Measurements from ENCODE around the gene FLVCR2.

DNA sequence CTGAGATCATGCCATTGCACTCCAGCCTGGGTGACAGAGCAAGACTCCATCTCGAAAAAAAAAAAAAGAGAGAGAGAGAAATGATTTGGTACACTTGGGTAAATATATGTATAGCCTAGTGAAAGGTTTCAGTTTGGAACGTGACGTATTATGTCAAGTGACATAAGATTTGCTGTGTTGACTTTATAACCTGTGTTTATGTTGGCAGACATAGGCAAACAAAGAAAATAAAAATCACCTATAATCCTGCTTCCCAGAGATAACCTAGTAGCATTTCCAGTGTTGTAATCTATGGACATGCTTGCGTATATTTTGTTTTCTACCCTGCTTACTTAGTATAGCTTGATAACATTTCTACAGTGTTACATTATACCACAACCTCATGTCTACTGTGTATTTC, 65.6 kb downstream of the FLVCR2 start:
- TF ChIP-seq, protein P1, sequence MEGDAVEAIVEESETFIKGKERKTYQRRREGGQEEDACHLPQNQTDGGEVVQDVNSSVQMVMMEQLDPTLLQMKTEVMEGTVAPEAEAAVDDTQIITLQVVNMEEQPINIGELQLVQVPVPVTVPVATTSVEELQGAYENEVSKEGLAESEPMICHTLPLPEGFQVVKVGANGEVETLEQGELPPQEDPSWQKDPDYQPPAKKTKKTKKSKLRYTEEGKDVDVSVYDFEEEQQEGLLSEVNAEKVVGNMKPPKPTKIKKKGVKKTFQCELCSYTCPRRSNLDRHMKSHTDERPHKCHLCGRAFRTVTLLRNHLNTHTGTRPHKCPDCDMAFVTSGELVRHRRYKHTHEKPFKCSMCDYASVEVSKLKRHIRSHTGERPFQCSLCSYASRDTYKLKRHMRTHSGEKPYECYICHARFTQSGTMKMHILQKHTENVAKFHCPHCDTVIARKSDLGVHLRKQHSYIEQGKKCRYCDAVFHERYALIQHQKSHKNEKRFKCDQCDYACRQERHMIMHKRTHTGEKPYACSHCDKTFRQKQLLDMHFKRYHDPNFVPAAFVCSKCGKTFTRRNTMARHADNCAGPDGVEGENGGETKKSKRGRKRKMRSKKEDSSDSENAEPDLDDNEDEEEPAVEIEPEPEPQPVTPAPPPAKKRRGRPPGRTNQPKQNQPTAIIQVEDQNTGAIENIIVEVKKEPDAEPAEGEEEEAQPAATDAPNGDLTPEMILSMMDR (IDR thresholded peaks at IDR 0.05; ENCODE audit: insufficient read depth, low read length): no peak
- TF ChIP-seq, protein P2, sequence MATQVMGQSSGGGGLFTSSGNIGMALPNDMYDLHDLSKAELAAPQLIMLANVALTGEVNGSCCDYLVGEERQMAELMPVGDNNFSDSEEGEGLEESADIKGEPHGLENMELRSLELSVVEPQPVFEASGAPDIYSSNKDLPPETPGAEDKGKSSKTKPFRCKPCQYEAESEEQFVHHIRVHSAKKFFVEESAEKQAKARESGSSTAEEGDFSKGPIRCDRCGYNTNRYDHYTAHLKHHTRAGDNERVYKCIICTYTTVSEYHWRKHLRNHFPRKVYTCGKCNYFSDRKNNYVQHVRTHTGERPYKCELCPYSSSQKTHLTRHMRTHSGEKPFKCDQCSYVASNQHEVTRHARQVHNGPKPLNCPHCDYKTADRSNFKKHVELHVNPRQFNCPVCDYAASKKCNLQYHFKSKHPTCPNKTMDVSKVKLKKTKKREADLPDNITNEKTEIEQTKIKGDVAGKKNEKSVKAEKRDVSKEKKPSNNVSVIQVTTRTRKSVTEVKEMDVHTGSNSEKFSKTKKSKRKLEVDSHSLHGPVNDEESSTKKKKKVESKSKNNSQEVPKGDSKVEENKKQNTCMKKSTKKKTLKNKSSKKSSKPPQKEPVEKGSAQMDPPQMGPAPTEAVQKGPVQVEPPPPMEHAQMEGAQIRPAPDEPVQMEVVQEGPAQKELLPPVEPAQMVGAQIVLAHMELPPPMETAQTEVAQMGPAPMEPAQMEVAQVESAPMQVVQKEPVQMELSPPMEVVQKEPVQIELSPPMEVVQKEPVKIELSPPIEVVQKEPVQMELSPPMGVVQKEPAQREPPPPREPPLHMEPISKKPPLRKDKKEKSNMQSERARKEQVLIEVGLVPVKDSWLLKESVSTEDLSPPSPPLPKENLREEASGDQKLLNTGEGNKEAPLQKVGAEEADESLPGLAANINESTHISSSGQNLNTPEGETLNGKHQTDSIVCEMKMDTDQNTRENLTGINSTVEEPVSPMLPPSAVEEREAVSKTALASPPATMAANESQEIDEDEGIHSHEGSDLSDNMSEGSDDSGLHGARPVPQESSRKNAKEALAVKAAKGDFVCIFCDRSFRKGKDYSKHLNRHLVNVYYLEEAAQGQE (IDR thresholded peaks at IDR 0.05; ENCODE audit: insufficient replicate concordance, low read depth): no peak
- TF ChIP-seq POLR2AphosphoS5 (IDR thresholded peaks at IDR 0.05; ENCODE audit: low read depth) (no peak), GABPA (IDR thresholded peaks at IDR 0.05; ENCODE audit: low read depth) (no peak), SPI1 (IDR thresholded peaks at IDR 0.05; ENCODE audit: borderline replicate concordance, low read depth) (no peak)

Data from HL-60 (cell line).